Mesothelial cell of epicardium (in vitro differentiated cells): ENCODE data around the gene SNED1. TPM values are rescaled to one million over a fixed set of nuclear protein-coding genes. Genes with fewer than 3 reads are reported as not detected.

Experiments used
- DNase-seq, 2 experiments: peaks; one replicate each; pipeline ENCODE4 v3.0.0; 2021; ENCODE audit warnings: low spot score in 2 of 2; ENCODE audit not compliant: unreplicated experiment in 2 of 2
- H3K27ac Mint-ChIP-seq: 2 replicates; pipeline ENCODE4 v1.8.0; 2021; ENCODE audit warnings: mixed read lengths
- H3K27me3 Mint-ChIP-seq: 2 replicates; pipeline ENCODE4 v1.8.0; 2021; ENCODE audit warnings: low read depth, mixed read lengths
- H3K36me3 Mint-ChIP-seq: 2 replicates; pipeline ENCODE4 v1.8.0; 2021; ENCODE audit warnings: mixed read lengths
- H3K4me1 Mint-ChIP-seq: 2 replicates; pipeline ENCODE4 v1.8.0; 2021; ENCODE audit warnings: mixed read lengths
- H3K4me3 Mint-ChIP-seq: 2 replicates; pipeline ENCODE4 v1.8.0; 2021; ENCODE audit warnings: mild to moderate bottlenecking, moderate library complexity, mixed read lengths
- H3K9me3 Mint-ChIP-seq: 2 replicates; pipeline ENCODE4 v1.8.0; 2021; ENCODE audit warnings: mixed read lengths
- CTCF ChIP-seq: fragments of 200-600 bp; sonication (generic); IDR thresholded peaks from one replicate; pipeline ENCODE4 v1.5.0; 2021; ENCODE audit warnings: antibody characterized with exemption; ENCODE audit not compliant: unreplicated experiment
- total RNA-seq: library from RNA; stranded (reverse); gene quantifications from 3 replicates; pipeline ENCODE4 v1.2.1, GENCODE V29; 2021

The SNED1 gene
- total RNA-seq, 1 donor from 2014 or later = 9.4 TPM

DNA sequence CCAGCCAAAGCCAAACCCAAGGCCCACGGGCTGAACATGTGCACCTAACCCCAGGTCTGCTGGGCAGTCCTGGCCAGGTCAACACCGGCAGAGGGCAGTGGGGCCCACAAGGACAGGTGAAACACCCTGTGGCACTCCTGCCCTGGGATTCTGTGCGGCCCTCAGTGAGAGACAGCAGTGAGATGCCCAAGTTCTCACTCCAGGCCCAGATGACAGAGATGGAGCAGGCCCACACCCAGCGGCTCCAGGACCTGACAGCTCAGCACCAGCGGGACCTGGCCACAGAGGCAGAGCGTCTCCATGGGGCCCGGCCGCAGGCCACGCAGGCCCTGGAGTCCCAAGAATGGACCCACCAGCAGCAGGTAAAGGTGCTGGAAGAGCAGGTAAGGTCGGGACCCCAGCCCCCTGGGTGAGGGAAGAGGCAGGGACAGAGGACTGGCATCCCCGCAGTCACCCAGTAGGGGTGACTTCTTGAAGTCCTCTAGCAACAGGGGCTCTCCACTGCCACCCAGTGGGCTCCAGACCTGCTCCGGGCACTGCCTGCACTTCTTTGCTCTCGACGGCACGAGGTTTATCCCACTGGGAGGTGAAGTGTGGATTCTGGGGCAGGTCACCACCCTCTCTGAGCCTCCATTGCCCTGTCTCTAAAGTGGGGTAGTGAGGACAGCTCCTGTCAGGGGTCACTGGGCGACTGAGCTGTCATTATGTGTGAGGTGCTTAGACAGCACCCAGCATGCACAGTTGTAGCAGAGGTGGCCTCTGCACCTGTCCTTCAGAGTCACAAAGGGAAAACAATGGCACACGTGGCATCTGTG, 8.8 kb upstream of the SNED1 start:
- peaks cover 9% of the 10 kb centered on the region for H3K4me1 Mint-ChIP-seq
- peak in 1 of 2 experiments; percentile 20 for DNase-seq
- H3K4me3 Mint-ChIP-seq = no peak overlapping the region
- H3K36me3 Mint-ChIP-seq = no peaks in the 10 kb centered on the region
- H3K9me3 Mint-ChIP-seq = no peaks in the 10 kb centered on the region
- H3K27ac Mint-ChIP-seq = no peak overlapping the region
- no peak for TF ChIP-seq CTCF
- H3K27me3 Mint-ChIP-seq = peaks cover 5% of the 10 kb centered on the region

DNA sequence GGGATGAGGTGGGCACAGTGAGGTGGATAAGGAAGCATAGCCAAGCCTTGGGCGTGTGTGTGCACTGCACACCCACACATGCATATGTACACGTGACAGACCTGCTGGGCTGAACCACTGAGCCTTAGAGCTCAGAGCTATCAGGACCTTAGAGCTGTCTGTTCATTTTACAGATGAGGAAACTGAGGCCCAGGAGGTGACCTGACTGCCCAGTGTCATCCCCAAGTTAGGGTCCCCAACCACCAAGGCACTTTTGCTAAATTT, 8.2 kb upstream of the SNED1 start:
- H3K27me3 Mint-ChIP-seq = peaks cover 5% of the 10 kb centered on the region
- H3K4me3 Mint-ChIP-seq = no peak overlapping the region
- peaks cover 15% of the 10 kb centered on the region for H3K4me1 Mint-ChIP-seq
- no peaks in the 10 kb centered on the region for H3K9me3 Mint-ChIP-seq
- no peak for DNase-seq
- TF ChIP-seq CTCF = no peak
- H3K27ac Mint-ChIP-seq = no peak overlapping the region
- H3K36me3 Mint-ChIP-seq = no peaks in the 10 kb centered on the region

DNA sequence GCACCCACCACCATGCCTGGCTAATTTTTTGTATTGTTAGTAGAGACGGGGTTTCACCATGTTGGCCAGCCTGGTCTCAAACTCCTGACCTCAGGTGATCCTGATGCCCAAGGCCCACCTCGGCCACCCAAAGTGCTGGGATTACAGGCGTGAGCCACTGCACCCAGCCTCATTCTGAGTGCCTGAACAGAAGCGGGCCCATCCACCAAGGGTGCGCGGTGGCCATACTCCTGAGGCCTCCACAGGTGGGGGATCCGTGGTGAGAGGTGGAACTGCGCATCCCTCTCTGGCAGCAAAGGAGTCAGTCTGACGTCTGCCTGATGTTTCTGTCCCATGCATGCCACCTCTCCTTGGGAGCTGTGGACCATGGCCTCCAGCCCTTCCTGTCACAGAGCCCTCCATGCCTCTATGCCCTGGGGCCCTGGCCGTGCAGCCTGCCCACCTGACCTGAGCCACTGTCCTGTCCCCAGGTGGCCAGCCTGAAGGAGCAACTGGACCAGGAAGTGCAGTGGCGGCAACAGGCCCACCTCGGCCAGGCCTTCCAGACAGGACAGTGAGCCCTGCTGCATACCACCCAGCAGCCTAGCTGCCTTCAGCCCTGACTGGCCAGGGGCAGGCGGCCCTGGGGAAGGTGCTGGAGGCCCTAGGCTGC, 7.6 kb upstream of the SNED1 start:
- no peak overlapping the region for H3K27ac Mint-ChIP-seq
- H3K9me3 Mint-ChIP-seq = no peaks in the 10 kb centered on the region
- H3K4me1 Mint-ChIP-seq = peaks cover 20% of the 10 kb centered on the region
- no peak for TF ChIP-seq CTCF
- H3K27me3 Mint-ChIP-seq = peaks cover 2% of the 10 kb centered on the region
- no peak overlapping the region for H3K4me3 Mint-ChIP-seq
- DNase-seq = no peak
- H3K36me3 Mint-ChIP-seq = no peaks in the 10 kb centered on the region

GRCh38 chr2:240991378-240992263, 6.8 kb upstream of the SNED1 start:
- Mint-ChIP-seq H3K27me3 (no peaks in the 10 kb centered on the region), H3K4me1 (peaks cover 25% of the 10 kb centered on the region), H3K27ac (no peak overlapping the region), H3K36me3 (no peaks in the 10 kb centered on the region), H3K9me3 (no peaks in the 10 kb centered on the region), H3K4me3 (no peak overlapping the region)
- no peak for TF ChIP-seq CTCF
- peak; percentile 14 to 36 for DNase-seq

DNA sequence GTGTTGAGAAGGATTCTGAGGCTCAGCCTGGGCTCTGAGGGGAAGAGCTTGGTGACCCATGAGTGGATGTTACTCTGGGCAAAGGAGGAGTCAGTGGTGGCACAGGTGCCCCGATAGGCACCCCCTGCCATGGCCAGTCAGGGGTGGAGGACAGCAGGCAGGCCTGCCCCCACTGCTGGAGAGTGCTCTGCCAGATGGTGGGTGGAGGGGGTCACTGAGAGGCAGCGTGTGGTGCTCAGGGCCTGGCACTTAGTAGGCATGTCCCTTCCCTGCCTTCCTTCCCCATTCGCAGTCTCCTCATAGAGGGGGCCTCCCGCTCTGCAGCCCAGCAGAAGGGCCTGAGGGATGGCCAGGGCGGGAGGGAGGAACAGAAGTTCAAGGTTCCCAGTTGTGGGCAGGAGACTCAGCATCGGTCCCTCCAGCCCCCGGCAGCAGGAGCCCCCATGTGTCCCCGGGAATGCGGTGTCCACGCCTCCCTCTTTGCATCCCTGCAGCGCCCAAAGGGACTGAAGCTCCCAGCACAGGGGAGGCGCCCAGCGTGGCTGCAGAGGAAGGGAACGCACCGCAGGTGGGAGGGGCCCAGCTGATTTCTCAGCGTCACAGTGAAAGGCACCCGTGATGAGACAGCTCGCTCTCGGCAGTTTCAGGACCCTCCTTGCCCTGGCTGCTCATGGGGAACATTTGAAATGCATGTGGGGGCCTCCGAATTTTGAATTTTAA, 5.7 kb upstream of the SNED1 start:
- peaks cover 27% of the 10 kb centered on the region for H3K4me1 Mint-ChIP-seq
- no peaks in the 10 kb centered on the region for H3K36me3 Mint-ChIP-seq
- H3K27ac Mint-ChIP-seq = no peak overlapping the region
- peak in 1 of 2 experiments; percentile 30 for DNase-seq
- H3K4me3 Mint-ChIP-seq = no peak overlapping the region
- peaks cover 9% of the 10 kb centered on the region for H3K27me3 Mint-ChIP-seq
- H3K9me3 Mint-ChIP-seq = no peaks in the 10 kb centered on the region
- TF ChIP-seq CTCF = no peak
